Measurements from ENCODE around the gene SH3GL1.

Gene SH3GL1

DNA sequence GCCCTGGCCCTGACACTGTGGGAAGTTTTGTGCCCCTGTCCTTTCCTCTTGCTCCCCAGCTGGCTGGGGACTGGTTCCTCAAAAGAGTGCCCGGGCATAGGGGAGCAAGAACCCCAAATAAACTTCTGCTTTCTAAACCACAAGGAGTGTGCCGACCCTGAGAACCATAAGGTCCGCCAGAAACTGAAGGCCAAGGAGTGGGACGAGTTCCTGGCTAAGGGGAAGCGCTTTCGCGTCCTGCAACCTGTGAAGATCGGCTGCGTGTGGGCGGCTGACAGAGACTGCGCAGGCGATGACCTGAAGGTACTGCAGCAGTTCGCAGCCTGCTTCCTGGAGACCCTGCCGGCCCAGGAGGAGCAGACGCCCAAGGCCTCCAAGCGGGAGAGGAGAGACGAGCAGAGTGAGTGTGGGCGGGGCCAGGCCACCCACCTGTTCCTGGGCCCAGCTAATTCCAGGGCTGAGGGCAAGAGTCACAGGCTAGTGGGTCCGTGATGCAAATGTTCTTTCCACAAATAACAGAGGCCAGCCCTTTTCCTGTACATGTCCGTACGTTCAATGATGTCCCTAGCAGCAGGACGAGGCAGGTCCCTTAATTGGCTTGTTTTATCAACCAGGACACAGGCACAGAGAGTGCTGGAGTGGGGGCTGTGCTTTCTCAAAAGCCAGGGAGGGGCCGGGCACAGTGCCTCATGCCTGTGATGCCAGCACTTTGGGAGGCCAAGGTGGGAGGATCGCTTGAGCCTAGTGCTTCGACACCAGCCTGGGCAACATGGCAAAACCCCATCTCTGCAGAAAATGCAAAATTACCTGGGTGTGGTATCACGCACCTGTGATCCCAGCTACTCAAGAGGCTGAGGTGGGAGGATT is 31.7 kb upstream of the SH3GL1 start:
- no peak for DNase-seq (ENCODE audit: low spot score)

DNA sequence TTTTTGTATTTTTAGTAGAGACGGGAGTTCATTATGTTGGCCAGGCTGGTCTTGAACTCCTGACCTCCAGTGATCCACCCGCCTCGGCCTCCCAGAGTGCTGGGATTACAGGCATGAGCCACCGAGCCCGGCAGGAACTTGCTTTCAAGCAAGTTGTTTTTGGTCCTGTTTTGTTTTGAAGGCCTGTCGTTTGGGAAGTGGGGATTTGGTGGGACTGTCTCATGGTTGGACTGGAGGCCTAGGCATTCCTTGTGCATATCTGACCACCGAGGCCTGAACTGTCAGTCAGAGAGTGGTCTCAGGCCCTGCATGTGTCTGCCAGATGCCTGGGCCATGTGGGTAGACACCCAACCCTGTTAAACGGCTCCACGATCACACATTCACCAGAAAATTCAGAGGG is 30.9 kb upstream of the SH3GL1 start:
- DNase-seq (ENCODE audit: low spot score) = no peak

DNA sequence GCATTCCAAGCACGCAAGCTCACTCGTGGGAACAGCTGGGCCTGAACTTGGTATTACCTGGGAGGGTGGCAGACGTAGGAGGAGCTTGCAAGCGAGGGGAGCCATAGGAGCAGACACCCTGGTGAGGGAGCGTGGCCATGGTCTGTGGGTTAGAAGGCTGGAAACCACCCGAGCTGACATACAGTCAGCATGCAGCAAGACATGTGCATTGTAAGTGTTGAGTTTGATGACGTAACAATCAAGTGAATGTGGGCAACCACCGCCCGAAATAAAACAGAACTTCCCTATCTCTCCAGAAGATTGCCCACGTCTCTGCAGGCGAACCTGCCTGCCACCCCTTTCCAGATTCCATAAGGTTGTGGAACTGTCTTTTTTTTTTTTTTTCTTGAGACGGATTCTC is 30.4 kb upstream of the SH3GL1 start:
- no peak for DNase-seq (ENCODE audit: low spot score)

DNA sequence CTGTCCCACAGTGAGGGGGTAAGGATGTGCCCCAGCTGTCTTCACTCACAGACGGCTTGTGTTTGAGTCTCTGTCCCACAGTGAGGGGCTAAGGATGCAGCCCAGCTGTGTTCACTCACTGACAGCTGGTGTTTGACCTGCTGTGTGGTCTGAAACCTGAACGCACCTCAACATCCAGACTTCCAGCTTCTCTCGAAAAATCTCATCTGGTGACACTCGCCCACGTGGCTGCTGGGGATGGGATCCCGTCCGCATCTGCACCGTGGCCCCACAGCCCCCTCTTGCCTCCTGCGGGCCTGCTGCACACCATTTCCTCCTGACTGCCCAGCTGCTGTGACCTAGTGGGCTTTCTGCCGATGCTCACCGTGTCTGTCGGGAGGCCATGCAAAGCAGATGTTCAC is 29.4 kb upstream of the SH3GL1 start:
- no peak for DNase-seq (ENCODE audit: low spot score)

DNA sequence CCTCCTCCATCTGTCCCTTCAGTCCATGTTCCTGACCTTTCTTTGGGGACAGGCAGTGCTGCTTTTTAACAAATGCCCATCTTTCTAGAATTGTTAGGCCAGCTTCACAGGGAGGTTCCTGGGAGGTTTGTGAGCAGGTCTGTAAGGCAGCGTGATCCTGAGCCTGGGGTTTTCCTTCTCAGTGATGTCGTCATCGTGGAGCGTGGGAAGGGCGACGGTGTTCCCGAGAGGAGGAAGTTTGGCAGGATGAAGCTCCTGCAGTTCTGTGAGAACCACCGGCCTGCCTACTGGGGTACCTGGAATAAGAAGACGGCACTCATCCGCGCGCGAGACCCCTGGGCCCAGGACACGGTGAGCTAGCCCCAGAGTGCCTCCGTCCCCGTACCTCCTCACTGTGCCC is 28.9 kb upstream of the SH3GL1 start:
- DNase-seq (ENCODE audit: low spot score) = no peak

DNA sequence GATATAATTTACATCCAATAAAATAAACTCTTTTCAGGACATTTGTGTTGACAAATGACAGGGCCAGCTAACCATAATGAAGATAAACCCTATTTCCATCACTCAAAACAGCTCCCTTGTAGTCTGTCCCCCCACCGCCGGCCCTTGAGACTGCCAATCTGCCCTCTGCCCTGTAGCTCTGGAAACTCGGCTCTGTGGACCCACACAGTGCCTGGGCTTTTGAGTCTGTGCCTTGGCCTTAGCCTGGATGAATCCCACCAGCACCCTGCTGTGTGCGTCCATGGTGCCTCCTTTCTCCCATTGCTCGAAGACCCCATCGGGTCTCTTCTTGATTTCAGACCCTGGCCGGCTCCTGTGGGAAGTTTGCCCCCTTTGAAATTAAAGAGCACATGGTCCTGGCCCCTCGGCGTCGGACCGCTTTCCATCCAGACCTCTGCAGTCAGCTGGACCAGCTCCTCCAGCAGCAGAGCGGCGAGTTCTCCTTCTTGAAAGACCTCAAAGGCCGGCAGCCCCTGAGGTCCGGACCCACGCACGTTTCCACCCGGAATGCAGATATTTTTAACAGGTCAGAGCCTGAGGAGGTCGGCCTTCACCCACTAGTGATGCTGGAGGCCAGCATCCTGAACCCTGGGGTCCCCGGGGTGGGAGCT is 28.1 kb upstream of the SH3GL1 start:
- DNase-seq (ENCODE audit: low spot score) = no peak

DNA sequence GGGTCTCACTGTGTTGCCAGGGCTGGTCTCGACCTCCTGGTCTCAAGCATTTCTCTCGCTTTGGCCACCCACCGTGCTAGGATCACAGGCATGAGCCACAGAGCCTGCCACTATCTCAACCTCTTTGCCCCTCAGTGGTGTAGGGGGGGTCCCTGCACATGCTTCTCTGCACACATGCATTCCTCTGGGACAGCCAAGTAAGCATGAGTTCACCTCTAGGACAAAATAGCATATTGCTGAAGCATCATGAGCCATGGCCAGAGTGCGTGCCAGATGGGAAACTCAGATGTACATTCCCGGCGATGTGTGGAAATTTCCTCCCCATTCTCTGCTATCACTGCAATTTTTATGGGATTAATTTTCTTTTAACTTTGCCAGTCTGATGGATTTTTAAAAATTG is 25.2 kb upstream of the SH3GL1 start:
- no peak for DNase-seq (ENCODE audit: low spot score)

DNA sequence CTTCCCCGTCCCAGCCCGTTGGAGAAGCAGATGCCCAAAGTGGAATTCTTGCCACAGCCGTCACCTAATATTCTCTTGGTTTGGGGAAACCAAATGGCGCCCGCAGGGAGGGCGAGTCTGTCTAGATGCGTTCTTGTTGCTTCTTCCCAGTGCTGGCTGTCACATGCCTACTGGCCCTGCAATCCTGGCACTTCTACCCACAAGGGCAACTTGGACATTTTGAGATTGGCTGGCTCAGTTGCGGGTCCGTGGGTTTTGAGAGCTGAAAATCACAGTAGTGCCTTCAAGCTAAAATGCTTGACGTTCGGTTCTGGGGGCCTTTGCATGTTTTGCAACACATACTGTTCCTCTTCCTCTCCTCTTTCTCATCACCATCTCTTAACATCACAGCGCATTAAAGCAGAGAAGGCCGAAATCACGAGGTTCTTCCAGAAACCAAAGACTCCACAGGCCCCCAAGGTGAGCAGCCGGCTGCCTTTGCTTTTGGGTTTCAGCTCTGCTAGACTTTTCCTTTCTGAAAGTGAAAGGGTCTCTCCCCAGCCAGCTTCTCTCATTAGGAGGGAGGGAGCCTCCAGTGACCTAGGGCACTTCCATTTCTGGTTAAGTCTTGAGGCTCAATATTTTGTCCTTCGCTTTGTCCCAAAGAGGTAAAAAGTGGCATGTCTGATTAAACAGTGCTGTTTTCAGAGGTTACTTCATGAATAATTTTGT is 23.2 kb upstream of the SH3GL1 start:
- no peak for DNase-seq (ENCODE audit: low spot score)

DNA sequence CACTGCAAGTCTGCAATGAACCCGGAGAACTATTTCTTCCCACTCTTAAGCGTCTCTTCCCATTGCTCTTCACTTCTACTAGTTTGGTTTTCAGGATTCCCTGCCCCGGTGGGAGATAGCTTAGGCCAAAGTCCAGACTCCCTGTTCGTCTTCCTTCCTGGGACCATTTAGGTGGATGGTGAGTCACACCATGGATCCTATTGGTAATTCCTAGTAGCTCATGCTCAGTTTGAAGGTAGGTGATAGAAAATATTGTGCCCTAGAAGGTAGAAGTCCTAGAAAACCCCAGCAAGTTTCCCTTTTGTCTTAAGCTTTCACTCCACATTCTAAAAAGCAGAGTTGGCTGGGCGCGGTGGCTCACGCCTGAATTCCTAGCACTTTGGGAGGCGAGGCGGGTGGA is 15.9 kb upstream of the SH3GL1 start:
- DNase-seq (ENCODE audit: low spot score) = no peak

DNA sequence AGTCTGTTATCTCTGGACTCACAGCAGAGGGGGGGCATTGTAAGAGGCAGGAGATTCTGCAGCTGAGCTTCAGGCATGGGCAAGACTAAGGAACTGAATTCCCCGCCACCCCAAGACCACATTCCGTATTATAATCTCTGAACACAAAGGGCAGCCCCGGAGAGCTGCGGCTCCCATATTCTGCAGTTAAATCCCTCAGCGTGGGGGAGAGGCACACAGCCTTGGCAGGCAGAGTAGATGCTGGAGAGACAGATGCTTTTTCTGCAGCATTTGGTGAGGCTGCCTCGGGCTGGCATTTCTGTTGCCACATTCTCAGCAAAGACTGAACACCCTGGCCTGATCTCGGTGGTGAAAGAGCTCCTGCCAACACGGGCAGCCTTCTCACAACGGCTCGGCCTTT is 15.0 kb upstream of the SH3GL1 start:
- no peak for DNase-seq (ENCODE audit: low spot score)

DNA sequence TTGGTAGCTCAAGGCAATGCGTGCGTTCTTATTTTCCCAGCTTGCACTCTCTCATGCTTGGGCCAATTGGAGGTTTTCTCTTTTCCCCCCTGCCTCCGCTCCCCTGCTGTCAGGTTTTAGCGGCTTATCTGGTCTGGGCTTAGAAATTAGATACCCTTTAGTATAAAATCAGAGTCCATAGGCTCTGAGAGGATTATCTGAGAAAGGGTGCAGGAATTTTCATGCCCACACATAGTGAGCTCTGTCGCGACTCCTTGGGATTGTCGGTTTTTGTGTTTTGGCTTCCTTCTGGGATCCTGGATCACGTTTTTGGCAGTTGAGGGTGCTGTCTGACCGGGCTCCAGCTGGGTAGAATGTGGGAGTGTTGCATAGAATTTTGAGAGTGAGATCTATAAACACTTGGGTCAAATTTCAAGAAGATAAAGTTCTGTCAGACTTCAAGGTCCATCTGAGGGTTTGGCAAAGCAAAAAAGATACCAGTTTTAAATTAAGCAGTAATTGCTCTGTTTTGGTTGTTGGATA is 14.5 kb upstream of the SH3GL1 start:
- no peak for DNase-seq (ENCODE audit: low spot score)

DNA sequence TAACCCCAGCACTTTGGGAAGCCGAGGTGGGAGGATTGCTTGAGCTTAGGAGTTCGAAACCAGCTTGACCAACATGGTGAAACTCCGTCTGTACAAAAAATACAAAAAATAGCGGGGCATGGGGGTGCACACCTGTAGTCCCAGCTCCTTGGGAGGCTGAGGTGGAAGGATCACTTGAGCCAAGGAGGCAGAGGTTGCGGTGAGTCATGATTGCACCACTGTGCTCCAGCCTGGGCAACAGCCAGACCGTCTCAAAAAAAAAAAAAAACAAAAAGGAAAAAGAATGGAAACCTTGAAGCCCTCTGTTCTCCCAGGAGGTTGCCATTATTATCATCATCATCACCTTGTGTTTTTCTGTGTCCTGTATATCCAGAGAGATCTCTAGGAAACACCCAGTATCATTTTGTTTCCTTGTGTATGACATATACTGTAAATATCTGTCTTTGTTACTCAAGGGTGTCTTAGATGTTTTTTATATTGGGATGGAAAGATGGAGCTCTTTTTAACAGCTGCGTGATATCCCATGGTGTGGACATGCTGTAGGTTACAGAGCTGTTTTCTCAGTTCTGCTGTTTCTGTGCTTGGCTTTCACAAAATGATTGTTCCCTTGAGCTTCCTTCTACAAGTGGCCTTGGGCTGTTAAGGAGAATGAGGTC is 13.9 kb upstream of the SH3GL1 start:
- DNase-seq (ENCODE audit: low spot score) = no peak

DNA sequence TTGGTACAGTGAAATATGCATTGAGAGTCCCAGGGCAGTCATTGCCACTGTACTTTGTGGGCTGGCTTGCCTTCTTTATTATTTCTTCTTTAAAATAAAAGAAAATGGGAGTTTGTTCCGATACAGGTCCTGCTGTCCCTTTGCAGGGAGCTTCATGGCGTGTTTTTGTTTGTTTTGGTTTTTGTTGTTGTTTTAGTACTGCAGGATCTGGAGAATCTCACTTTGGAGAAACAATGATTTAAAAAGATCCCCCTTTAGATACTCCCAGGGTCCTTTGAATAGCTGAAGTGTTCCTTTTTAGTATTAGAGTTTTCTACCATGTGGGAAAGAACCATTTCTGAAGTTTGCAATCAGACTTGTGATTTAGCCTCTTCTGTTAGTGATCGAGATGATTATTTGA is 13.2 kb upstream of the SH3GL1 start:
- no peak for DNase-seq (ENCODE audit: low spot score)

DNA sequence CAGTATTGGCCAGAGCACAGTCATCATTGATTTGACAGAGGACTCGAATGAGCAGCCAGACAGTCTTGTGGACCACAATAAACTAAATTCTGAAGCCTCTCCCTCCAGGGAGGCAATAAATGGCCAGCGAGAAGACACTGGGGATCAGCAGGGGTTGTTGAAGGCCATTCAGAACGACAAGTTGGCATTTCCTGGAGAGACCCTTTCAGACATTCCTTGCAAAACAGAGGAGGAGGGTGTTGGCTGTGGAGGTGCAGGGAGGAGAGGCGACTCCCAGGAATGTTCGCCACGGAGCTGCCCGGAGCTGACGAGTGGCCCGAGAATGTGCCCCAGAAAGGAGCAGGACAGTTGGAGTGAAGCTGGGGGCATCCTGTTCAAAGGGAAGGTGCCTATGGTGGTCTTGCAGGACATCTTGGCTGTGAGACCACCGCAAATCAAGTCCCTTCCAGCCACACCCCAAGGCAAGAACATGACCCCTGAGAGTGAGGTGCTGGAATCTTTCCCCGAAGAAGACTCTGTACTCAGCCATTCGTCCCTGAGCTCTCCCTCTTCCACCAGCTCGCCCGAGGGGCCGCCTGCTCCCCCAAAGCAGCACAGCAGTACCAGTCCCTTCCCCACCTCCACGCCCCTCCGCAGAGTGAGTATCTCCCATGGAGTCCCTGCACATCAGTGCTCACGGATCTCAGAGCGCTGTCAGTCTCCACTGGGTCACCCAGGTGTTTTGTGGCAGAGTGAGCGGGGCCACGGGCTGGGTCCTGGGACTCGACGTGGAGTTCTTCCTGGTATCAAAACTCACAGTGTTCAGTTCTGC is 9.0 kb upstream of the SH3GL1 start:
- no peak for DNase-seq (ENCODE audit: low spot score)

DNA sequence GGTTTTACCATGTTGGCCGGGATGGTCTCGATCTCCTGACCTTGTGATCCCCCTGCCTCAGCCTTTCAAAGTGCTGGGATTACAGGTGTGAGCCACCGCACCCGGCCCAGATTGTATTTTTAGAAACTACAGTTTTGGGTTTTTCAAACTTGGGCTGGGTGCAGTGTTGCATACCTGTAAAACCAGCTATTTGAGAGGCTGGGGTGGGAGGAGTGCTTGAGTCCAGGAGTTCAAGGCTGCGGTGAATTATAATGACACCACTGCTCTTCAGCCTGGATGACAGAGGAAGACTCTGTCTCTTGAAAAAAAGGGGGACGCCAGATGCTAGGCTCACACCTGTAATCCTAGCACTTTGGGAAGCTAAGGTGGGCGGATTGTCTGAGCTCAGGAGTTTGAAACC is 6.3 kb upstream of the SH3GL1 start:
- no peak for DNase-seq (ENCODE audit: low spot score)

DNA sequence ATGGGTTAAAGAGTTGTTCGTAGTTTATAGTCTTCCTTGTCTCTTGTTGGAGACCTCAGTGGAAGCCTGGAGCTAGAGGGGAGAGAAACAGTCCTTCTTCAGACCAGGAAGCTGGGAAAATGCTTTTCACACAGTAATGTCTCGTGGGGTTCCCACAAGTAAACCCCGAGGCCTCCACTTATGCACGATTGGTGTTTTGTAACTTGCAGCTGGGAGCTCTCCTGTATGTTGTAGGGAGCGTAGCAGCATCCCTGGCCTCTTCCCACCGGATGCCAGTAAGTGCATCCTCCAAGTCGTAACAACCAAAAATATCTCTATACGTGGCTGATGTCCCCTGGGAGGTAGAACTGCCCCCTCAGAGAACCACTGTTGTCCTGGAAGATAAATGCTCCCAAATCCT is 5.6 kb upstream of the SH3GL1 start:
- no peak for DNase-seq (ENCODE audit: low spot score)

DNA sequence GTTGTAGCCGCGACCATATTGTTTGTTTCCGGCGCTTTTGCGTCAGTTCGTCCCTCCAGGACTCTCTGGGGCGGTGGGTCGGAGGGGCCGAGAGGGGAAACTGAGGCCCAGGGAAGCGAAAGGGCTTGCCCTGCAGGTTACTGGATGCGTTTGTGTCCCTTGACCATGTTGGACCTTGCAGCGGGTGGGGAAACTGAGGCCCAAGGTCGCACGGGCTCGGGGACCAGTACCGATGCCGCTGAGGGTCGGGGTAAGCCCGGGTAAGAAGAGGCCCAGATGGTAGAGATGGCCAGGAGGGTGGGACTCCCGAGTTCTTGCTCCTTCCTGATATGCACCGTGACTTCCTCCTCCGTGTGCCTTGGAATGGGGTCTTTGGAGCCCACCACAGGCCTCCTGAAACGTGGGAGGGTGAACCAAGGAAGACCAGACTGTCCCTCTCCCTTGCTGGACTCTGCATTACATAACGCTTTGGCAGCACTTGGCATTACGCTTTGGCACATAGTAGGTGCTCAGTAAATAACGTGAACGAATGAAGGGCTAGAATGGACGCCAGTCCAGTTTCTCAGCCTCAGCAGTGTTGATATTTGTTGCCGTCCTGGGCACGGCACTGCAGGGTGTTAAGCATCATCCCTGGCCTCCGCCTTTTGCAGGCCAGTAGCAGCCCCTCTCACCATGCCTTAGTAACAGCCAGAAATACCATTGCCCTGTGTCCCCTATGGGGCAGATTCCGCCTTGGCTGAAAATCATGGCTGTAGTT is 2.8 kb upstream of the SH3GL1 start:
- DNase-seq (ENCODE audit: low spot score) = no peak

DNA sequence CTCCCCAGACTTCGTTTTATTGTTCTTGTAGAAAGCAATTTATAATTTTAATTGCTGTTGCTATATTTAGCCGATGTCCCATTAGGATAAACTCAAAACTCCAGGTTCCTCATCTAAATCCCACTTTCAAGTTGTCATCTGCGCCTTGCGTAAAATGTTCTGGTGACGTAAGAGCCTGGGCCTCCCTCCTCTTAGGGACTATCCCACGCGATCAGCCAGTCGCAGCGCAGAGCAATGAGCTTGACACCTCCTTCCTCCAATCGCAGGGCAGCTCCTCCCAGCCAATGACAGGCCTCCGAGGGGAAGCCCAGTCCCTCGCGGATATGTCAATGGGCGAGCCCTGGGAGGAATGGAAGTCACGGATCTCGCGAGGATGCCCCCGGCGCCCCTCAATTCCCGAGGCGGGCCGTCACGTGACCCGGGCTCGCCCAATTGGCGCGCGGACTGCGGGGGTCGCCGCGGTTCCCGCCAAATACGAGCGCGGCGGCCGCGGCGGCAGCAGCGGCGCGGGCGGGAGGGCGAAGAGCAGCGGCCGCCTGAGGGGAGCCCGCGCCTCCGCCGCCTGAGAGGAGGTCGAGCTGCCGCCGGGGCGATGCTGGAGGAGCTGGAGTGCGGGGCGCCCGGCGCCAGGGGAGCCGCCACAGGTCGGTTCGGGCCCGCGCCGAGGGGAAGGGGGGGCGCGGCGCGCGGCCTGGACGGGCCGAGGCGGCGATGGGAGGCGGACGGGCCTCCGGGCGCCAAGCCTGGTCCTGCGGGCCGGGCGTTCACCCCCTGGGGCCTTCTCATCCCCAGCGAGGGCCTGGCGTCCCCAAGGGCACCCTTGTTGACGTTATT is 2.0 kb upstream of the SH3GL1 start, which contains the start of gene CHAF1A:
Gene CHAF1A (plus strand): TSS at position 470 of the 834 bp plus-strand sequence. CDS start 123 bp downstream, at position 593.
- peak; percentile 100 for DNase-seq (ENCODE audit: low spot score)

DNA sequence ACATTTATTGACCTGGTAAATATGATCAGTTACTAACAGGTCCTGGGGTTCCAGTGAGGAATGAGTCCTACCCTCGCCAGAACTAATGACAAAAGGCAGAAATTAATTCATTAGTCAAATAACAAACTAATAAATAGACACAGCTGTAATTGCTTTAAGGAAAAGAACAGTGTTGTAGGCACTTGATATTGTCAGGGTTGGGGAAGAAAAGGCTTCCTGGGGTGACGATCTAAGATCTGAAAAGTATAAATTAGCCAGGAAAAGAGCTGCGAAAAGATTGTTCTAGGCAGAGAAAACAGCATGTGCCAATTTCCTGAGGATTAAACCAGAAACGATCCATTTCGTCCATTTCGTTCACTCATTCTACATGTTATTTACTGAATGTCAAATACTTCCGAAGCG is 1.4 kb upstream of the SH3GL1 start:
- no peak for DNase-seq (ENCODE audit: low spot score)

DNA sequence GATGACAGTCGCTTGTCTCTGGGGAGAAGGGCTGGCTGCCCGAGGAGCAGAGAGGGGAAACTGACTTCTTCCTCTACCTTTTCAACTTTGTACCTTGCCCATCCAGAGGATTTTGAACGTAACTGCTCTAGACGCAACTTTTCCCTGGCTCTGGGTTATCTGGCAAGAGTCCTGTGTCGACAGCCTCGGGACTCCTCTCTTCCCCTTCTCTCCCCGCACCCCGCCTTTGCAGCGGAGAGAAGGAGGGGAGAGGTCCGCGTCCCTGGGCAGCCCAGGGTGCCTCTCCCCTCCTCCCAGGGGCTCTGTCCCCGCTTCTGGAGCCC is 574 bp downstream of the SH3GL1 start:
- DNase-seq (ENCODE audit: low spot score) = no peak
